Measurements from ENCODE around the gene KIF3B.

GRCh38 chr20:32315399-32315798, 37.9 kb downstream of the KIF3B start:
- TF ChIP-seq EZH2 (IDR thresholded peaks at IDR 0.05; ENCODE audit: borderline replicate concordance, insufficient read depth, low read depth, low read length, poor library complexity, severe bottlenecking) (no peak), CTCF (IDR thresholded peaks at IDR 0.05) (no peak)

Data from B cell (primary cell).